BE2C (cell line): Measurements from ENCODE around the gene NEU1.
"Not testable (repeated sequence)": the region's sequence is repeated elsewhere in the genome, so short reads cannot be mapped to it uniquely, and the experiment has no call there.

ENCODE experiments used
- DNase-seq: peaks from one replicate; pipeline ENCODE4 v3.0.0-alpha.2; 2020
- H3K27me3 ChIP-seq: fragments of 250-450 bp; sonication (Bioruptor Pico); 2 replicates; pipeline ENCODE4 v1.5.1; 2020; ENCODE audit warnings: mild to moderate bottlenecking
- H3K36me3 ChIP-seq: fragments of 250-450 bp; sonication (Bioruptor Pico); 2 replicates; pipeline ENCODE4 v1.5.1; 2020; ENCODE audit warnings: mild to moderate bottlenecking
- H3K4me1 ChIP-seq: fragments of 250-450 bp; sonication (Bioruptor Pico); 2 replicates; pipeline ENCODE4 v1.5.1; 2020
- H3K4me3 ChIP-seq: 2 replicates; pipeline ENCODE4 v1.5.1; 2011; ENCODE audit warnings: low read depth, low read length
- H3K9me3 ChIP-seq: fragments of 250-450 bp; sonication (Bioruptor Pico); 2 replicates; pipeline ENCODE4 v1.5.1; 2020
- CTCF ChIP-seq: IDR thresholded peaks from 2 replicates; pipeline ENCODE4 v1.5.1; 2012; ENCODE audit warnings: mild to moderate bottlenecking, low read depth, low read length

Gene NEU1

GRCh38 chr6:31830886-31831335 is 31.7 kb downstream of the NEU1 start:
- H3K9me3 ChIP-seq, result no peaks in the 10 kb centered on the region
- no peak for DNase-seq
- H3K36me3 ChIP-seq, result peaks cover 4% of the 10 kb centered on the region
- no peak for TF ChIP-seq CTCF
- peak overlapping the region; percentile 86 for H3K4me3 ChIP-seq
- H3K27me3 ChIP-seq, result no peaks in the 10 kb centered on the region
- peaks cover 4% of the 10 kb centered on the region; the same call in 1 of the 2 replicates for H3K4me1 ChIP-seq

- peak overlapping the region; percentile 86 for H3K4me3 ChIP-seq
- peaks cover under 1% of the 10 kb centered on the region; the same call in 1 of the 2 replicates for H3K36me3 ChIP-seq
- TF ChIP-seq CTCF, result peak; percentile 44
- no peaks in the 10 kb centered on the region for H3K27me3 ChIP-seq
- no peaks in the 10 kb centered on the region for H3K9me3 ChIP-seq
- H3K4me1 ChIP-seq, result peaks cover 4% of the 10 kb centered on the region; the same call in 1 of the 2 replicates
- DNase-seq, result peak; percentile 38
These were observed 32.9 kb downstream of the NEU1 start for GRCh38 chr6:31829633-31830283.

- H3K9me3 ChIP-seq, result no peaks in the 10 kb centered on the region
- H3K27me3 ChIP-seq, result no peaks in the 10 kb centered on the region
- TF ChIP-seq CTCF, result no peak
- no peaks in the 10 kb centered on the region for H3K36me3 ChIP-seq
- H3K4me1 ChIP-seq, result peaks cover 4% of the 10 kb centered on the region; the same call in 1 of the 2 replicates
- peak; percentile 99 for DNase-seq
- peak within 1 kb of the TSS; percentile 69 for H3K4me3 ChIP-seq
These were observed 35.1 kb downstream of the NEU1 start, which contains the start of gene HSPA1B for GRCh38 chr6:31827286-31828079. Gene HSPA1B, plus strand, starts transcription at chr6:31827738. Its CDS starts 213 bp downstream, at chr6:31827951.

- no peak for TF ChIP-seq CTCF
- H3K4me3 ChIP-seq, result peak overlapping the region; percentile 69
- peaks cover 4% of the 10 kb centered on the region; the same call in 1 of the 2 replicates for H3K4me1 ChIP-seq
- no peaks in the 10 kb centered on the region for H3K27me3 ChIP-seq
- H3K36me3 ChIP-seq, result no peaks in the 10 kb centered on the region
- H3K9me3 ChIP-seq, result no peaks in the 10 kb centered on the region
- DNase-seq, result no peak
These were observed 35.8 kb downstream of the NEU1 start for GRCh38 chr6:31826793-31827285.

- H3K27me3 ChIP-seq, result no peaks in the 10 kb centered on the region
- no peak for TF ChIP-seq CTCF
- H3K4me3 ChIP-seq, result no peak overlapping the region
- no peaks in the 10 kb centered on the region for H3K36me3 ChIP-seq
- peaks cover 4% of the 10 kb centered on the region; the same call in 1 of the 2 replicates for H3K4me1 ChIP-seq
- DNase-seq, result no peak
- no peaks in the 10 kb centered on the region for H3K9me3 ChIP-seq
These were observed 37.1 kb downstream of the NEU1 start for GRCh38 chr6:31825553-31825952.

- H3K36me3 ChIP-seq, DNase-seq, H3K4me3 ChIP-seq, H3K4me1 ChIP-seq, H3K27me3 ChIP-seq, H3K9me3 ChIP-seq: not testable (repeated sequence)
These were observed 38.9 kb downstream of the NEU1 start for GRCh38 chr6:31823592-31824196.
